GM18511 (cell line): Measurements from ENCODE around the gene LNPK.
"Not testable (repeated sequence)": the region's sequence is repeated elsewhere in the genome, so short reads cannot be mapped to it uniquely, and the experiment has no call there.

Experiments used
- ATAC-seq: cut with Tn5 transposase; IDR thresholded peaks from one replicate; pipeline ENCODE4 v1.9.1; 2021; ENCODE audit warnings: mild to moderate bottlenecking, moderate library complexity; ENCODE audit not compliant: unreplicated experiment

Gene LNPK

DNA sequence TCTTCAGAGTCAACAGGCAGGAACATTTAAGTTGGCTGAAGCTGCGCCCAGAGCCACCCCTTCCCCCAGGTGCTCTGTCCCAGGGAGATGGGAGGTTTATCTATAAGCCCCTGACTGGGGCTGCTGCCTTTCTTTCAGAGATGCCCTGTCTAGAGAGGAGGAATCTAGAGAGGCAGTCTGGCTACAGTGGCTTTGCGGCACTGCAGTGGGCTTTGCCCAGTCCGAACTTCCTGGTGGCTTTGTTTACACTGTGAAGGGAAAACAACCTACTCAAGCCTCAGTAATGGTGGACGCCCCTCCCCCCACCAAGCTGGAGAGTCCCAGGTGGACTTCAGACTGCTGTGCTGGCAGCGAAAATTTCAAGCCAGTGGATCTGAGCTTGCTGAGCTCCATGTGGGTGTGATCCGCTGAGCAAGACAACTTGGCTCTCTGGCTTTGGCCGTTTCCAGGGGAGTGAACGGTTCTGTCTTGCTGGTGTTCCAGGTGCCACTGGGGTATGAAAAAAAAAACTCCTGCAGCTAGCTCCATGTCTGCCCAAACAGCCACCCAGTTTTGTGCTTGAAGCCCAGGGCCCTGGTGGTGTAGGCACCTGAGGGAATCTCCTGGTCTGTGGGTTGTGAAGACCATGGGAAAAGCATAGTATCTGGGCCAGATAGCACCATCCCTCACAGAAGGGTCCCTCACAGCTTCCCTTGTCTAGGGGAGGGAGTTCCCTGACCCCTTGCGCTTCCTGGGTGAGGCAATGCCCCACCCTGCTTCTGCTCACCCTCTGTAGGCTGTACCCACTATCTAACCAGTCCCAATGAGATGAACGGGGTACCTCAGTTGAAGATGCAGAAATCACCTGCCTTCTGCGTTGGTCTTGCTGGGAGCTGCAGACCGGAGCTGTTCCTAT lies 88.0 kb downstream of the LNPK start:
- not testable (repeated sequence) for ATAC-seq

DNA sequence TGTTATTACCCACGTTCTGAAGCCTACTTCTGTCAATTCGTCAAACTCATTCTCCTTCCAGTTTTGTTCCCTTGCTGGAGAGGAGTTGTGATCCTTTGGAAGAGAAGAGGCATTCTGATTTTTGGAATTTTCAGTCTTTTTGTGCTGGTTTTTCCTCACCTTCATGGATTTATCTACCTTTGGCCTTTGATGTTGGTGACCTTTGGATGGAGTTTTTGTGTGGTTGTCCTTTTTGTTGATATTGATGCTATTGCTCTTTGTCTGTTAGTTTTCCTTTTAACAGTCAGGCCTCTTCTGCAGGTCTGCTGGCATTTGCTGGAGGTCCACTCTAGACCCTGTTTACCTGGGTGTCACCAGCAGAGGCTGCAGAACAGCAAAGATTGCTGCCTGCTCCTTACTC lies 88.8 kb downstream of the LNPK start:
- ATAC-seq = not testable (repeated sequence)

DNA sequence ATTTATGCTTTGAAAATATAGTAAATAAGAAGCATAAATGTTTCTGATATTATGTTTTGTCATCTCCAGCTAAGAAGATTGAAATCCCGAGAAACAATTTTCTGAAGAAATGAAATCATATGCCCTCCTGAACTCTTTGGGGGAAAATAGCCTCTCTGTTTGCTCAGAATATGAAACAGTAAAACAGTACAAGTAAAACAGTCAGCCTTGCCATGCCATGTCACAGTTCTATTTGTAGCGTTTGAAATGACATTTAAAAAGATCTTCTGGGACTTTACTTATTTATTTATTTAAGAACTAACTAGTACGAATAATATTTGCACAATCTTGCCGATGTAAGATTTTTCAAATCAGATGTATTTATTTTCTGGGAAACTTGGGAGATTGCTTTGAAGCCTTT lies 98.0 kb downstream of the LNPK start:
- ATAC-seq = no peak

DNA sequence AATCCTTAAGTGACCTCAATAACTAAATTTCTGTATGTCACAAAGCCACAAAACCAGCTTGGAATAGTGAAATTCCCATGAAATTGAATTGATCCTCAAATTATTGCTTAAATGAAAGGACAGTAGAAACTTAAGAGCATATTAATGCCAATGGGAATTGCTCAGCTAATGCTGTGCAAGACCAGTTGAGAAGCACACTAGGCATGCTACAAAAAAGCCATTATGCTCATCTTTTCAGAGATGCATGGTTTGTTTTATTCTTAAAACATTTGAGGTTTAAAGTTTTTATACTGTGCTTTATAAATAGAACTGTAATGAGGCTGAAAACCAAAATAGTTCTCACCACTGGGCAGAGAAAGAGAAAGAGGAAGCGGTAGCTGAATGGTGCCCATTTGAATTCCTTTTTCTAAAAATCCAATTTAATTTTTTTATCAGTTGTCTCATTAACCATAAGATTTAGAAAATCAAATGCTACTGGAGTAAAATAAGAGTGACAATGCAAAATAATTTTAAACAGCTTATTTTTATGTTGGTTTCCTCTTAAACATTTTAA lies 98.6 kb downstream of the LNPK start:
- no peak for ATAC-seq

DNA sequence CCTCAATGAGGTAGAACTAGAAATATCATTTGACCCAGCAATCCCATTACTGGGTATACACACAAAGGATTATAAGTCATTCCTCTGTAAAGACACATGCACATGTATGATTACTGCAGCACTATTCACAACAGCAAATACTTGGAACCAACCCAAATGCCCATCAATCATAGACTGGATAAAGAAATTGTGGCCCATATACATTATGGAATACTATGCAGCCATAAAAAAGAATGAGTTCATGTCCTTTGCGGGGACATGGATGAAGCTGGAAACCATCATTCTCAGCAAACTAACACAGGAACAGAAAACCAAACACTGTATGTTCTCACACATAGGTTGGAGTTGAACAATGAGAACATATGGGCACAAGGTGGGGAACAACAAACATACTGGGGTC lies 106.1 kb downstream of the LNPK start:
- not testable (repeated sequence) for ATAC-seq

DNA sequence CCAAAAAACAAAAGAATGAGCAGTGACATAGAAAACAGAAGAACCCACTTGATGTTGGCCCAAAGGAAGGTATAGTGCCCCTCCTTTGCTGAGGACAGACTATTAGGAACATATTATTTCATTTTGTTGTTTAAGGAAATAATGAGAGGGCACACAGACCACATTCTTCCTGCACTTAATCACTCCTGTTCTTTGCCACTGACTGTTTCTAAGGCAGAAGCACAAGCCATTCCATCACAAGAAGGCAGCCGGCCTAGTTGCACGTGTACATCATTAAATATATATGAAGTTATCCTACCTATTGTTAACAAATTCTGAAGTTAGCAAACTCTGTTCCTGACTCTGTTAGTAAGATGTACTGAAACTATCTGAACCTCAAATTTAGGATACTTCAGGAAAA lies 110.0 kb downstream of the LNPK start:
- ATAC-seq = no peak

DNA sequence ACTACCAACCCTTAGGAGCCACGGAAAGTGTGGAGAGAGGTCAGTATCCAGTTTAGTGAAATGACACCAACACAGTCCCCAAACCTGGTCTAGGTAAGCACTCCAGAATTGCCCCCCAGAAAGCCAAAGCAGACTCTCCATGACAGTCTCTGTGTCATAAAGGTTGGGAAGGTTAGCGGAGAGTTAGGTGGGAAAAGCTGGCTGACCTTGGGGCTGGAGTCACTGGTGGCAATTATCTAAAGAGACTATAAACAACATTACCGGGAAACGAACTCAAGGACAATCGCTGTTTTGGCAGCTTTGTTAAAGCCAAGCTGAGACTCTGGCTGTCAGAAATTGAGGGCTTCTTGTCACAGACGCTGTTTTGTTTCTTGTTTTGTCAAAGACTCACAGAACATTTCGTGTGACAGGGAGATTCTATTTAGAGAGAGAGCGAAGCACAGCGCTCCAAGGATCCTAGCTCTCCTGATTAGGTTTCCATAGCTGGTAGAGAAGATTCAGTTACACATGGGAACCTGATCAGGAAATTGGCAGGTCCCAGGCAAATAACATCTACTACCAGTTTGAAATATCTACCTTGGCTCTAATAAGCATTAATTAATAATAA lies 111.3 kb downstream of the LNPK start:
- ATAC-seq = no peak

DNA sequence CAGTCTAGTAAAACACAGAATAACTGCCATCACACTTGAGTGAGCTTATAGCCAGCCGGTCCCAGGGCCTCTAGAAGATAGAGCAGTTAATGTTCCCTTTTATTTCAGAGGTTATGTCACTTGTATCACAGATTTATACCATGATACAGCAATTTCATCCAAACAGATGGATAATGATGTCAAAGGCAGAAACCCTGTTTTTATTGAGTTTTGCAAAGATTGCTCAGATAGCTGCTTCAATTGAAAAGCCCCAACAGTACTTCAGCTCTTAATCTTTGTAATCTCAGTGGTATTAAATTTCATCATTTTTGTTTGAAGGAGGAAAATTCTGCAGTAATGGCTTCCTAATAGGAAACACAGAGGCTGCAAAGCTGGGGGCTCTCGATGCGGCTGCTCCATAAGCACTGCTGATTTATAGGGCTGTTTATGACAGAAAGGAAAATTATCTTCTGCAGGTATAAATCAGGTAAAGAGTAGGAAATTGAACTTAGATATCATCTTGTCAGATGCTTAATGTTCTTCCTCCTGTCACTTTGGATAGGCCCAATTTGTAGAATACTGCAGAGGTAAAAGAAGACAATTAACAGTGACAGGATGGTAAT lies 112.3 kb downstream of the LNPK start:
- ATAC-seq = no peak

DNA sequence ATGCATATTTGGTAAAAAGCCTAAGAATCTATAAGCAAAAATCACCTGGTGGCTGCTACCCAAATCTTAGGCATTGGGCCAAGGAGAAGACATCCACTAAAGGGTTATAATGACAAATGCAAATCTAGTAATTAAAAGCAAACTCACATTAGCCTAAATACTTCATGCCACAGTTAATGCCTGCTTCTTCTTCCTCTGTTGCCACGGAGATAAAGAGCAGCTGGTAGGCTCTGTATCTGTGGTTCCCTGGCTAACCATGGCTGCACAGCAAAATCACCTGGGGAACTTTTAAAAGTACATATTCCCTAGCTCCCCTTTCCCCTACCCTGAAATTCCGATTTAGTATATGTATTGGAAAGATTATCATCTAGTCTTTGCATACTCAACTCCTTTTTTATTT lies 114.3 kb downstream of the LNPK start:
- ATAC-seq = no peak

DNA sequence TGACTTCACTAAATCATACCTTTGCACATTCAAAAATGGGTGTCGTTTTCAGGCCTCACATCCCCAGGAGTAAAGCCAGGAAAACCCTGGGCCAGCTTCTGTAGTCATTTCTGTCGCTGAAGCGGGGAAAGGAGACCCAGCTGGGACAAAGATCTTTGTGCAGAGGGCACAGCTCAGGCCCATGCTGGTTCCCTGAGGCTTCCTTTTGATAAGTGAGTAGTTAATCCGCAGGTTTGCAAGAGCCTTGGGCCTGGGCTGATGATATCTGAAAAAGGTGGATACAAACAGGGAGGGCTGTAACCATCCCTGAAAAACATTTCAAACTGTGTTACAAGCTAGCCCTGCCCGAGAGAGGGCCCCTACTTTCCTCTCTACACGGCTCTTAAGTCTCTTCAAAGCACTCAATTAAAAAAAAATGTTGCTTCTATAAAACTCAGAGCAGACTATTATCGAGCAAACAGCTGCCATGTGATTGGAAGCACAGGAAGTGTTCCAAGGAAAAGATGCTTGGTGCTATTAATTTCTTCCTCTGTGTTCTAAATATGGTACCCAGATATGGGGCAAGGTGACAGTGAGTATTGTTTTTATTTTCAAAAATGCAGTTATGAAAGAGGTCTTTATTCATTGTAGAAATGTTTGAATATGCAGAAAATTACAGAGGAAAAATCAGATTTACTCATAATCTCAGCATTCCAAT lies 117.2 kb downstream of the LNPK start:
- no peak for ATAC-seq

DNA sequence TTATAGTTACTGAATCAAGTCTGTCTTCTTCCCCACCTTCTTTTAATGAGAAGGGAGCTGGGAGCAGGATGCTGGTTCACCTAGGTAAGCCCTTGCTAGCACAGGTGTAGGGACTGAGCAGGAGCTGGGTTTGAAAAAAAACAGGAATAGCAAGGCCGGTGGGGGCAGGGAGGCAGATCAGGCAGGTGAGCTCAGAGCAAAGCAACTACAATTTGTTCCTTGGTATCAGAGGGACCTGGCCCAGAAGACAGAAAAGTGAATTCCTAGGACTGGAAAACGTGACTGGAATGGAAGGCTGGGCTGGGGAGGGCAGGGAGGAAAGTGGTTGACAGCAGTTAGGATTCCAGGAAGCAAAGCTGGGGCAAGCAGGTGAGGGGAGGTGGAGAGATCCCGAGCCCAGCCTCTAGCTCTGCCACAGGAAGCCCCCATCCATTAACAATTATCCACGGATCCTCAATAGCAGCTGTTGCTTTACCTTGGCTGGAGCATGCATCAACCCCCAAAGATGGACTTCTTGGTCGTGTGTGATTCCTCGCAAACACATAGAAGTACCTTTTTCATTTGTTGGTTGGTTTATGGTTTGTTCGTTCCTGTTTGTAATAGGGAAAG lies 118.4 kb downstream of the LNPK start:
- no peak for ATAC-seq

DNA sequence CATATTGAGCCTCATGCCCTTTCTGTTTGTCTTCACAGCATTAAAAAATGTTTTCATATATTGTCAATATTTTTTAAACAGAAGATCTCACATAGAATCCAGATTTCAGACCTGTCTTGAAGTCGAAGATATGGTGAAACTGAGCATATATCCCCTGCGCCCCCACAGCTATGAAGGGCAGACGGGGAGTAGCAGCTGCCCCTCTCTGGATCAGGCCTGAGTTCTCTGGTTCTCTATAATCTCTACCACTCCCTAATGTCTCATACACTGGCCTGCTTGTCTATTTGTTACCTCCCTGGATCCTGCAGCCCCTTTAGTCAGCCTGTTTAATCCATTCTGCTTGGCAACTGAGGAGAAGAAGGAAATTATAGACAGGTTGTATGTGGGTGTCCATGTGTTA lies 122.4 kb downstream of the LNPK start:
- ATAC-seq = no peak

DNA sequence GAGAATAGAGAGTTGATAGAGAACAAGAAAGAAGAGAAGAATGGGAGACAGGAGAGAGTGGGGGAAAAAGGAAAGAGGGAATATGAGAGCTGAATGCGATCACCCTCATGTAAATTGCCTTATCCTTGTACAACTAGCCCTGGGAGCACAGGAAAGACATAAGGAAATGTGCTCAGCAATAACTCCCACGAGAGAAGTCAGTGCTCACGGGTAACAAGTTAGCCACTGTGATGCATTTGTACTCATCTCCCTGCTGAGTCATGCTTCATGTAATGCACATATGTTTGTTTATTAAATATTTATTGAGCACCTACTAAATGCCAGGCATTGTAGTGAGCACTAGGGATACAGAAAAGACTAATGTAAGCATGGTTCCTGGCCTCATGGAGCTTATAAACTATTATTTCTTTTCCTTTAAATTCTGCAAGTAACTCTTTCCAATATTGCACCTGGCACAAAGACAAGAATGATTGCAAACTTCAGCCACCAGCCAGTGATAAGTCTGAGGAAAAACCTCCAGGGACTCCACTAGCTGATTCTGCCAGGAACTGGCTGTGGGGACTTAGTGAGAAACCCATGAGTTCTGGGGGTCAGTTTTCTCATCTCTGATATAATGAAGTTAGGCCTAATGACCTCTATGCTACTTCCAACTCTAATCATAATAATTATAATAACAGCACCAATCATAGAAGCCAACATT lies 124.1 kb downstream of the LNPK start:
- ATAC-seq = no peak

DNA sequence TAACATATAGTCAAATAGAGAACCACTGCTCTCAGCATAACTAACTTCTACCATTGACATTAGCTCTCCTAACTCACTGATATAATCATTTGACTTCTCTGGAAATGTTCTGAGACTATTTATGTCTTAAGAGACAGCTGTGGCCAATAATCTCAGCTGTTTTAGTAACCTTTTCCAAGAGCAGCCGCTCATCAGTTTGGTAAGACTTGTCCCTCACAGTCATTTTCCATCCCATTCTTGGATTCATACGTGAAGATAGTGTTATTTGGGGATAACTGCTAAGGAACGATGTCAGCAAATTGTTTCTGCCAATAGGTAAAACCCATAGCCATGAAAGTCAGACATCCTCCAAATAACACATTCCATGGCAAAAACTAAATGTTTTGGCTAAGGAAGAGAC lies 127.8 kb downstream of the LNPK start:
- ATAC-seq = no peak
